Activated CD8-positive, alpha-beta memory T cell treated with anti-CD3 and anti-CD28 coated beads for 1 hour (primary cell): ENCODE results near the gene OSBPL2.

ENCODE experiments used
- DNase-seq, 2 donors: peaks; one replicate each; pipeline ENCODE4 v3.0.0-alpha.2; 2020; ENCODE audit warnings: low read depth in 1 of 2; ENCODE audit errors: extremely low read depth in 1 of 2

OSBPL2 gene

GRCh38 chr20:62232770-62233645 lies 5.3 kb upstream of the OSBPL2 start:
- no peak for DNase-seq

GRCh38 chr20:62233684-62234083 lies 4.6 kb upstream of the OSBPL2 start:
- DNase-seq: no peak

GRCh38 chr20:62234339-62234738 lies 4.0 kb upstream of the OSBPL2 start:
- DNase-seq: no peak

GRCh38 chr20:62235001-62235776 lies 3.1 kb upstream of the OSBPL2 start:
- DNase-seq: no peak

GRCh38 chr20:62235777-62236157 lies 2.6 kb upstream of the OSBPL2 start:
- no peak for DNase-seq

- no peak for DNase-seq
Observed at GRCh38 chr20:62236200-62236599, 2.1 kb upstream of the OSBPL2 start.

GRCh38 chr20:62236766-62237513 lies 1.4 kb upstream of the OSBPL2 start:
- no peak for DNase-seq

GRCh38 chr20:62237514-62237800 lies 864 bp upstream of the OSBPL2 start:
- no peak for DNase-seq

GRCh38 chr20:62238569-62239277 lies 402 bp downstream of the OSBPL2 start:
- DNase-seq: no peak

- no peak for DNase-seq
Observed at GRCh38 chr20:62239278-62239879, 1.1 kb downstream of the OSBPL2 start.

- no peak for DNase-seq
Observed at GRCh38 chr20:62240020-62240685, 1.8 kb downstream of the OSBPL2 start.

- no peak for DNase-seq
Observed at GRCh38 chr20:62241506-62241905, 3.2 kb downstream of the OSBPL2 start.

GRCh38 chr20:62242176-62242575 lies 3.9 kb downstream of the OSBPL2 start:
- no peak for DNase-seq

GRCh38 chr20:62243106-62243505 lies 4.8 kb downstream of the OSBPL2 start:
- no peak for DNase-seq

- no peak for DNase-seq
Observed at GRCh38 chr20:62243906-62244515, 5.7 kb downstream of the OSBPL2 start.

GRCh38 chr20:62244644-62245108 lies 6.4 kb downstream of the OSBPL2 start:
- DNase-seq: no peak

- DNase-seq: no peak
Observed at GRCh38 chr20:62245911-62246280, 7.6 kb downstream of the OSBPL2 start.

GRCh38 chr20:62246431-62246830 lies 8.1 kb downstream of the OSBPL2 start:
- no peak for DNase-seq

GRCh38 chr20:62246872-62247652 lies 8.7 kb downstream of the OSBPL2 start:
- no peak for DNase-seq
